GM19328 (cell line): ENCODE results near the gene NRIP3.
"Not testable (repeated sequence)": the region's sequence is repeated elsewhere in the genome, so short reads cannot be mapped to it uniquely, and the experiment has no call there.

Experiments used
- ATAC-seq: cut with Tn5 transposase; IDR thresholded peaks from one replicate; pipeline ENCODE4 v1.9.1; 2021; ENCODE audit warnings: mild to moderate bottlenecking, moderate library complexity; ENCODE audit not compliant: unreplicated experiment

NRIP3 gene

GRCh38 chr11:8973121-8973520, 30.7 kb downstream of the NRIP3 start:
- ATAC-seq = no peak

- ATAC-seq = no peak
Measured at GRCh38 chr11:8971924-8972316, 31.9 kb downstream of the NRIP3 start.

GRCh38 chr11:8971196-8971923, 32.4 kb downstream of the NRIP3 start:
- no peak for ATAC-seq

- ATAC-seq = no peak
Measured at GRCh38 chr11:8967184-8967583, 36.6 kb downstream of the NRIP3 start.

GRCh38 chr11:8964324-8965320, 39.2 kb downstream of the NRIP3 start, which contains the start of gene TMEM9B:
Gene TMEM9B (minus strand): TSS chr11:8964442. CDS start chr11:8964313, 129 bp downstream.
- peak; percentile 78 for ATAC-seq

GRCh38 chr11:8963569-8964323, 40.1 kb downstream of the NRIP3 start:
- ATAC-seq = peak; percentile 68

- ATAC-seq = no peak
Measured at GRCh38 chr11:8962841-8963240, 41.0 kb downstream of the NRIP3 start.

- no peak for ATAC-seq
Measured at GRCh38 chr11:8961401-8961800, 42.4 kb downstream of the NRIP3 start.

GRCh38 chr11:8959546-8960166, 44.1 kb downstream of the NRIP3 start:
- ATAC-seq = no peak

- no peak for ATAC-seq
Measured at GRCh38 chr11:8956860-8957259, 46.9 kb downstream of the NRIP3 start.

- ATAC-seq = no peak
Measured at GRCh38 chr11:8948886-8949285, 54.9 kb downstream of the NRIP3 start.

- no peak for ATAC-seq
Measured at GRCh38 chr11:8947230-8947943, 56.4 kb downstream of the NRIP3 start.

- no peak for ATAC-seq
Measured at GRCh38 chr11:8942518-8943066, 61.2 kb downstream of the NRIP3 start, which contains the start of gene ASCL3. Gene ASCL3 (minus strand): TSS chr11:8943016. CDS start chr11:8938161, 4,855 bp downstream.

- ATAC-seq = no peak
Measured at GRCh38 chr11:8941341-8942103, 62.3 kb downstream of the NRIP3 start.

- ATAC-seq = no peak
Measured at GRCh38 chr11:8937659-8938058, 66.1 kb downstream of the NRIP3 start.

GRCh38 chr11:8937159-8937558, 66.6 kb downstream of the NRIP3 start:
- no peak for ATAC-seq

- ATAC-seq = not testable (repeated sequence)
Measured at GRCh38 chr11:8935789-8936188, 68.0 kb downstream of the NRIP3 start.

- ATAC-seq = no peak
Measured at GRCh38 chr11:8934742-8935488, 68.9 kb downstream of the NRIP3 start.
